ENCODE results near the gene GLP2R. TPM values are rescaled to one million over a fixed set of nuclear protein-coding genes. Genes with fewer than 3 reads are reported as not detected.

The GLP2R gene
- total and polyA plus RNA-seq, 10 of the 15 experiments (the other 5 are each of a cell fraction or from before 2014, with no cell fraction given) = not detected

GRCh38 chr17:9780552-9780951 lies 45.2 kb upstream of the GLP2R start:
- in situ Hi-C loops (cut with MboI) = no loop called here
- H2AFZ ChIP-seq (ENCODE audit: control insufficient read depth, low read depth, low read length) = no peak overlapping the region
- no peak for FAIRE-seq
- intact Hi-C loops (cut with micrococcal nuclease; ENCODE audit: unreplicated experiment) = no loop called here
- no TSS peak for BruUV-seq (replicated peaks)
- no peak overlapping the region for H3K9ac ChIP-seq (ENCODE audit: control insufficient read depth, insufficient read depth, low read length)
- no peaks in the 10 kb centered on the region for H3K36me3 ChIP-seq (ENCODE audit: control insufficient read depth in 2 of 2, insufficient read depth in 2 of 2, low read length in 1 of 2)
- ATAC-seq = no peak
- CTCF ChIA-PET = no interaction called here
- POLR2A ChIA-PET = no interaction called here
- WGBS (ENCODE audit: insufficient coverage, insufficient replicate concordance, low lambda C conversion rate, missing lambda C conversion rate) = 52% methylated on average over 3 of the region's 3 CpGs
- H3K4me2 ChIP-seq (ENCODE audit: control insufficient read depth, insufficient read depth) = no peak overlapping the region
- H3K79me2 ChIP-seq (ENCODE audit: control insufficient read depth, insufficient read depth, low read length) = no peaks in the 10 kb centered on the region
- H3K27me3 ChIP-seq (replicated peaks in 1 of 2; ENCODE audit: control insufficient read depth in 2 of 2, insufficient read depth in 2 of 2, low read length in 1 of 2) = peaks cover 0 to 1% of the 10 kb centered on the region in 2 experiments; a peak in 1 of 4 replicates
- no peak for DNase-seq (ENCODE audit: low read depth, low spot score)
- SMC1A ChIA-PET (ENCODE audit: uncharacterized antibody, unreplicated experiment) = interaction anchor here (1.3 kb wide), 1 partner anchor 12 kb away, joined by 3 read pairs; no protein-coding TSS in a partner anchor
- H3K9me3 ChIP-seq (replicated peaks; ENCODE audit: control insufficient read depth, insufficient read depth, low read length) = no peaks in the 10 kb centered on the region
- H4K20me1 ChIP-seq (ENCODE audit: control insufficient read depth, insufficient read depth) = no peaks in the 10 kb centered on the region
- no peaks in the 10 kb centered on the region for H3K4me1 ChIP-seq (ENCODE audit: control insufficient read depth, insufficient read depth, low read length)
- H3K27ac ChIP-seq (ENCODE audit: control insufficient read depth, insufficient read depth) = no peak overlapping the region
- no peak overlapping the region for H3K4me3 ChIP-seq
- TF ChIP-seq NR2C1 (IDR thresholded peaks at IDR 0.05) (no peak), MTA2 (IDR thresholded peaks at IDR 0.05; ENCODE audit: low read depth) (no peak), POLR2AphosphoS2 (IDR thresholded peaks at IDR 0.05; ENCODE audit: low read depth, low read length) (no peak), SRF (IDR thresholded peaks at IDR 0.05; ENCODE audit: low read depth in 2 of 2, low read length in 2 of 2) (no peak), E4F1 (IDR thresholded peaks at IDR 0.05; ENCODE audit: borderline replicate concordance, partially characterized antibody) (no peak), POLR2A (IDR thresholded peaks at IDR 0.05; ENCODE audit: low read depth, low read length) (no peak), ATF7 (IDR thresholded peaks at IDR 0.05; ENCODE audit: low read depth) (no peak), CBX5 (IDR thresholded peaks at IDR 0.05; ENCODE audit: low read depth) (no peak), DPF2 (IDR thresholded peaks at IDR 0.05) (no peak)
- RAD21 ChIA-PET (ENCODE audit: unreplicated experiment) = no interaction called here
